NCI-H1436 (cell line): ENCODE data around the gene RPL34.
"Not testable (repeated sequence)": the region's sequence is repeated elsewhere in the genome, so short reads cannot be mapped to it uniquely, and the experiment has no call there.

Experiments
- DNase-seq: peaks from one replicate; lab custom pipeline; 2025; lab: John Stamatoyannopoulos, UW

Gene RPL34

DNA sequence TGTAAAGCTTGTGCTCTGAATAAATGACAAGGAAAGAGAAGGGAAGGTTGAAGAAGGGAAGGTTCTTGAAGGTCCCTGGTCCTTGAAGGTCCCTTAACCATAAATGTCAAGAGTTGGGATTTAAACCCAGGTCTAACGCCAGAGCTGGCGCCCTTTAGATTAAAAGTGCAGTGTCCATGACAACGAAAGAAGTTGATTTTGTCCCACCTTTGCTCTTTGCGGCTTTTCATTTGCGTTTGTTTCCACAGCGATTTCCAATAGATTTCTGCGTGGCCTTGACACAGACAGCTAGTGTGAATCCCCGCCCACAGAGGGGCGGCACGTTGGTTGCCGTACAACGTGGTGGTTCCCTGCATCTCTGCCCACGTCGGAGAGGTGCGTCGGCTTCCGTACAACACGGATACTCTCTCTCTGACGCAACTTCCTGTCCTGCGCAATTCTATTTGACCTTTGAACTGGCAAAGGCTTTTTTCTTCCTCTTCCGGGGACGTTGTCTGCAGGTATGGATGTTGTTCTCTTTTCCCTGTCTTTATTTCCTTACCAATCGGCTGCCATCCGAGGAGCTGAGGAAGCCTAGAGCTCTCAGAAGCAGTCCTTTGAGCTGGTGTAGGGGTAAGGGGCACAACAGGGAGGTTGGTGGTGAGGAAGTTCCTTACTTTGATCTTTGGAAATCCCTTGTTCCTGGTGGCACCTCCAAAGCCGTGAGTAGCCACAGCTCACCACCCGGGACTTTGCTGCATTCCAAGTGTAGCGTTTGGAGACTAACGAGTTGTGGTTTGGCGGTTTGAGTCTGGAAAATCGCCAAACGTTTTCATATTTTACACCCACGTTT lies at the start of gene RPL34:
TSS of gene RPL34 (plus strand) at position 476 of the 832 bp plus-strand sequence. CDS start 1,384 bp downstream, outside the sequence.
- DNase-seq, result peak; percentile 95

GRCh38 chr4:108570993-108571569 lies 49.3 kb upstream of the RPL34 start:
- no peak for DNase-seq

GRCh38 chr4:108574402-108574801 lies 46.0 kb upstream of the RPL34 start:
- DNase-seq, result no peak

GRCh38 chr4:108581083-108581482 lies 39.3 kb upstream of the RPL34 start:
- no peak for DNase-seq

- no peak for DNase-seq
Observed at GRCh38 chr4:108586778-108587177, 33.6 kb upstream of the RPL34 start.

DNA sequence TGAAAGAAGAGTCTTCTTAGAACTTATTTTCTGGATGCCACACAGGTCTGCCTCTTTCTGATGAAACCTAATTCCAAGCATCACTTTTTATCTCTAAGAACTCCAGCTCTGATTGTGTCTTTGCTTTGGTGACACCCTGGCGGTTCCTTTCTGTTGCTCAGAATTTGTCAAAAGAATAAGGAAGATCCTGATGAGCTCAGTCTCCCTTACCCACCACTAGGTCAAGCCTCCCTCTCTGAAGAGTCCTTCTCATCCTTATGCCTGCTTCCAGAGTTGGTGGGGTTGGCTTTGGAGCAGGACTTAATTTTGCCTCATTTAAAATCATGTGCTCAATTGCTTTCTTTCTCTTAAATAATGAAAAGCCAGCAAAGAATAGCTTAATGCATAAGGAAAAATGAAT lies 31.5 kb upstream of the RPL34 start:
- no peak for DNase-seq

GRCh38 chr4:108589961-108590360 lies 30.4 kb upstream of the RPL34 start:
- DNase-seq, result no peak

DNA sequence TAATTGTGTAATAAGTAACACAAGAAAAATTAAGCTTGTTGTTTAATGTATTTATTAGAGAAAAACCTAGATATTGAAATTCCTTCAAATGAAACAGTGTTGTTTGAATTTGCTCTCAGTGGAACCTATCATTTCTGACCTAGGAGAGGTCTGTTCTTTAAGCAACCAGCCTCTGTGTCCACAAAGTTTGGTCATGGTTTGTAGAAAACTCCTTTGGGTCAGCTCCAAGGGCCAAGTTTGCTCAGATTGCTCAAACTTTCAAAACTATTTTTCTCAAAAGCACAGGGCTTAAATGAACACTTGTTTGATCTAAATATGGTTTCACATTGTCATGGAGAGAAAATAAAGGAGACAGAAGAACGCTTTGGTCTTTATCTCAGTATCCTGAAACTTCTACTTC lies 29.6 kb upstream of the RPL34 start:
- DNase-seq, result no peak

GRCh38 chr4:108592674-108592986 lies 27.7 kb upstream of the RPL34 start:
- DNase-seq, result no peak

DNA sequence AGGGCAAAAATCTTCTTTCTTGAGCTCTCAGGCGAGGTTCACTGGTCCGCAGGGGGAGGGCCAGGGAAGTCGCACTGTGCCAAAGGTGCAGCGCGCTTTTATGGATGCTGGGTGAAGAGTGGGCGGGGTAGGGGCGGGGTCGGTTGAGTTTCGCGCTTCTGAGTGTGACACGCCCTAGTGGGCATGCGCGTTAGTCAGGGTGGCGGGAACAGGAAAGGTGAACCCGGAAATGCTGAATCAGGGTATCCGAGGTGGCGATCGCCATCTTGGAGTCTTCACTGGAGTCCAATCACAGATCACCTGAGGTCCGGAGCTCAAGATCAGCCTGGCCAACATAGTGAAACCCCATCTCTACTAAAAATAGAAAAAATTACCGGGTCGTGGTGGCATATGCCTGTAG lies 26.1 kb upstream of the RPL34 start:
- not testable (repeated sequence) for DNase-seq

DNA sequence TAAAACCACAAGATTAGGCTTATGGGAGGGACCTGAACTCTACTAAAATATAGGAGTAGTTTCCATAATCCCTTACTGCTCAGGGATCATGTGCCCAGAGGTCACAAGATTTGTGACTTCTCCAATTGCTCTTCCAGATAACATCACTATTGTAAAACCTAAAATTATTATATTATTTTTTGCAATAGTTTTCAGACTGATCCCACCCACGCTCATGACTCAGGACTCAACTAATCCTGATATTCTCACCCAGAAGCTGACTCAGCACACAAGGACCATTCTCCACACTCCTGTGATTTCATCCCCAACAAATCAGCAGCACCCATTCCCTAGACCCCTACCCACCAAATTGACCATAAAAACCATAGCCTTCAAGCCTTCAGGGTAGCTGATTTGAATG lies 24.0 kb upstream of the RPL34 start:
- no peak for DNase-seq

DNA sequence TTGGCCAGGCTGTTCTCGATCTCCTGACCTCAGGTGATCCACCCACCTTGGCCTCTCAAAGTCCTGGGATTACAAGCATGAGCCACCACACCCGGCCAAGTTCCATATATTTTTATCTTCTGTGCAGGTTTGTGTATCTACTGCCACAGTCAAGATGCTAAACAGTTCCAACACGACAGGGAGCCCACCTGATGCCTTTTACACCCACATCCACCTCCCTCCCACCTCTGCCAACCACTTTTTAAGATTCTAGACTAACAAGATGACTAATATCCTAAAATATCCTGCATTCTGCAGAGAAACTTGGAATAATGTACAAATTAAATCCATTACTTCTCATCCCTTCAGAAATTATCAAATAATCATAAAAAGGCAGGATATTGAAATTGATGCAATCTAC lies 19.3 kb upstream of the RPL34 start:
- no peak for DNase-seq

DNA sequence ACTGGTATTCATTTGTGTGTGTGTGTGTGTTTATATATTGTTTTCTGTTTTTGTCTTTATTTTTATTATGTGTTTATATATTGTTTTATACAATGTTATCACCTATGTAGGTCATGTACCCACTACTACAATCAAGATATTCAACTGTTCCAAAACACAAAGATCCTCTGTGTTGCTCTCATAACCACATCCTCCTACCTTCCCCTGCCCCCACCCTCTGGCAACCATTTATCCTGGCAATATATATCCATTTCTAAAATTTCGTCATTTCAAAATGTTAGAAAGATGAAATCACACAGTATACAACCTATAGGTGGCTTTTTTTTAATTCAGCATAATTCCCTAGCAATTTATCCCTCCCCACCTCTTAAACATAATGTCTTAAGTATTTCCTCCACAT lies 18.8 kb upstream of the RPL34 start:
- DNase-seq, result no peak

GRCh38 chr4:108602163-108602562 lies 18.2 kb upstream of the RPL34 start:
- DNase-seq, result no peak

DNA sequence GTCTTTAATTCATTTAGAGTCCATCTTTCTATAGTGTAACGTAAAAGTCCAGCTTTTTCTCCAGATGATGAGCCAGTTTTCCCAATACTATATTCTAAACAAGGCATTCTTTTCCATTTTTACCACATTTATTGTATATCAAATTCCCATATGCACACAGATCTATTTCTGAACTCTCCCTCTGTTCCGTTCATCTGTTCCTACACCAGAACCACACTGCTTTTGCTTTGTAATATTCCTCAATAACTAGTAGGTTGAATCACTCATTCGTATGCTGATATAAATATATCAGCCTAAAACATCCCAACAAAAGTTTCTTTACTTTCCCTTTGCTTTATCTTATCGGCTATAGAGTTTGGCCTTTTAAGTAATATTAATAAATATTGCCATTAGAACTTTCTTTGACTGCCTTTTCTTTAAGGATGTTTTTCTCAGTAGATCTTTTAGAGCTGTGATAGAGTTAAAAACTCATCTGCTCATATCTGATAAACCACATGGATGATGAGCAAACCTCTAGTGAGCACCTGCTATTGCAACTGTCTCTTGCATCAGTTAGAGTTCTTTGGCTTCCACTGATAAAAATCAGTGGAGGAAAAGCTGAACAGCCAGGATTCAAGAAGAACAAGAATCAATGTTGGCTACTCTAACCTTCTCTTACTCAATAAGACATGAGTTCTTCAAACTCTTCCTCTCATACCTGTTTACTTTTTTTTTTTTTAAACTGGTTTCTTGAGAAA lies 13.1 kb upstream of the RPL34 start:
- DNase-seq, result no peak

GRCh38 chr4:108611365-108611764 lies 9.0 kb upstream of the RPL34 start:
- DNase-seq, result no peak

GRCh38 chr4:108612365-108612764 lies 8.0 kb upstream of the RPL34 start:
- no peak for DNase-seq

- no peak for DNase-seq
Observed at GRCh38 chr4:108619372-108620100, 840 bp upstream of the RPL34 start.

DNA sequence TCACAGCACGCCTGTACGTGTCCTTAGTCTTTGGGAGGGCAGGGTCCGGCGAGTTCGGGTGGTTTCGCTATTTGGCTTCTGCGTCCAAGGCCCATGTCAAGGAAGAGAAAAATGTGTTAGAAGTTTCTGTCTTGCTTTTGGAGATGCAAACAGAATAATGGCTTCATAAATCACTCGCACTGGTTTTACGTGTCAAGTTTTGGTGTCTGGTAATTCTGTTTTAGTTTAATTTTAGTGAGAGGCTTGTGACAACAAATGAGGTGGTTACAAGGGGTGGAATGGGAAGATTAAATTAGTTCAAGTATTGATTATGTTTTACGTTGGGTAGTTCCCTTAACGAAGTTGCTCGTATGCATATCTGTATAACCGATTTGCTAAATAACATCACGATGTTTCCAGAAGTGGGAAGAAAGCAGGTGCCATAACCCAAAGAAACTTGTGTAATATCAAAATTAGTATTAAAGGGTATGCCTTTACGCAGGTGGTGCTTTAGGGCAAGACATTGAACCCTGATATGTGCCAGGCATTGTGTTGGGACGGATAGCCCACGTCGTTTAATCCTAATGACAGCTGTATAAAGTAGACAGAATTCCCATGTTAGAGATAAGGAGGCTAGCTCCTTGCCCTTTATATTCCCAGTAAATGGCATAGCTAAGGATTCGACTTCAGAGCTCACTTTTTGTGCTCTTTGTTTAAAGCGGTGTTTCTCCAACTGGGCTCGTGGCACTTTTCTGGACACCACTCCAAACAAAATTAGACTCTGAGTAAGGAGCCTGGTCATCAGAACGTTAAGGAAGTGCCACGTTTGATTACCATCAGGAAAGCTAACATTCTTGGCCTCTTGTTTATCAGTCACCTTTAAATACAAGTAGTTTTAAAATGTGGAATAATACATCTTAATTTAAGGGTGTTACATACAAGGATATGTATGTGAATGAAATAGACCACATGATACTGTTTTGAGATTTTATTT lies 843 bp downstream of the RPL34 start:
- DNase-seq, result no peak

DNA sequence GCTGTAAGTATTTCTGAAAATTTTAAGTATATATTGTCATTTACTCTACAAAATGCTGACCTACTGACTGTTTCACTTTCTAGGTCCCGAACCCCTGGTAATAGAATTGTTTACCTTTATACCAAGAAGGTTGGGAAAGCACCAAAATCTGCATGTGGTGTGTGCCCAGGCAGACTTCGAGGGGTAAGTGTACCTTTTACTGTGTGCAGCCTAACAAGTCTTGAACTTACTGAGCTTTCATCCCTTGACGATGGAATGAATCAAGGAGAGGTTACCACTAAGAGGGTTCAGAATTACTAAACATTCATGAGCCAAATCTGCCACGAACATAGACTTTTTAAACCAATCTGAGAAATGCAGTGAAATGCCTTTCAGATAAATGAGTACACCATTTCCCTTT lies 1.6 kb downstream of the RPL34 start:
- no peak for DNase-seq

DNA sequence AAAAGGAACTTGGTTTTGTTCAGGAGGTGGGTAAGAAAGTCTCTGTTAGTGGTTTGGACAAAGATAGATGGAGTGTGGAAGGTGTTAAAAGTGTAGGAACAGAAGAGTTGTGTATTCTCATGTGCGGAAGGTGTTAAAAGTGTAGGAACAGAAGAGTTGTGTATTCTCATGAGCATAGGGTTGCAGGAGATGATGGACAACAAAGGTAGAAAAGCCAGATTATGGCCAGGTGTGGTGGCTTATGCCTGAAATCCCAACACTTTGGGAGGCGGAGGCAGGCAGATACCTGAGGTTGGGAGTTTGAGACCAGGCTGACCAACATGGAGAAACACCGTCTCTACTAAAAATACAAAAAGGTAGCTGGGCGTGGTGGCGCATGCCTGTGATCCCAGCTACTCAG lies 2.5 kb downstream of the RPL34 start:
- DNase-seq, result no peak
